GM12865 (cell line): ENCODE results near the gene NID2.
A peak's percentile ranks its signal among the peaks of the same experiment; 100 is the strongest.

Source experiments
- DNase-seq: peaks from one replicate; pipeline ENCODE4 v3.0.0; 2010; ENCODE audit warnings: low read depth
- H3K4me3 ChIP-seq: 2 replicates; pipeline ENCODE4 v1.5.1; 2011; ENCODE audit warnings: mild to moderate bottlenecking, low read depth, low read length, control low read depth
- TF ChIP-seq, protein P1 (sequence below): IDR thresholded peaks from 2 replicates; pipeline ENCODE4 v1.5.1; 2011; ENCODE audit warnings: low read length, control low read depth, low read depth, inconsistent platforms; ENCODE audit not compliant: insufficient read depth; ENCODE audit errors: missing control alignments

NID2 gene

DNA sequence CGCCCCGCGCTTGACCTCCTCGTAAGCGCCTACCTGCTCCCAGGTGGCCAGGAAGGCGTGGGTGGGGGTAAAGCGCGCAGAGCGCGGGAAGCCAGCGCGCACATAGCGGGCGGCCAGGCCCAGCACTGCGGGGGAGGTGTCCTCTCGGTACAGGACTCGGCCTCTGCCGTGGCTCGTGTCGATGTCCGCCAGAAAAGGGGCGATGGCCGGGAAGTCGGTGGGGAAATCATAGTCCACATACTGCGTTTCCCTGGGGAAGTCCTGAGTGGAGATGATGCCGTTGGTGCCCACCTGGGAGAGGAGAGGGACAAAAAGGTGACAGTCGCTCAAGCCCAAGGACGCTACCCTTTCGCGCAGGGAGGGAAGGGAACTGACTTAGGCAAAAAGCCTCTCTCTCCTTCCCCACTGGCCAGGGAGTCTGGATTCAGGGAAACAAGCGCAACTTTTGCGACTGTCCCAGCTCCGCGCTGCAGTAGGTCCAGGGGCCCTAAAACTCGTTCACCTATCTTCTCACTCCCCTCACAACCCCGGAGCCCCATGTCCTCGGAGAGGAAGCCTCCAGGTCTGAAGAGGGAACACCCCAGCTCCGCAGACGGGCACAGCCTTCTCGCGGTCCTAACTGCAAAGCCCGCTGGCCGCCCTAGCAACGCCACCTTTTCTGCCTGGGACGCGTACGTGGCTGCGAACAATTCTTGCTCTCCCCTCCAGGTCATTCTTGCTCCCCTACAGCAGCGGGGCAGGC lies 815 bp downstream of the NID2 start:
- peak; percentile 9 for DNase-seq
- peak overlapping the region; percentile 35 for H3K4me3 ChIP-seq
- TF ChIP-seq, protein P1, sequence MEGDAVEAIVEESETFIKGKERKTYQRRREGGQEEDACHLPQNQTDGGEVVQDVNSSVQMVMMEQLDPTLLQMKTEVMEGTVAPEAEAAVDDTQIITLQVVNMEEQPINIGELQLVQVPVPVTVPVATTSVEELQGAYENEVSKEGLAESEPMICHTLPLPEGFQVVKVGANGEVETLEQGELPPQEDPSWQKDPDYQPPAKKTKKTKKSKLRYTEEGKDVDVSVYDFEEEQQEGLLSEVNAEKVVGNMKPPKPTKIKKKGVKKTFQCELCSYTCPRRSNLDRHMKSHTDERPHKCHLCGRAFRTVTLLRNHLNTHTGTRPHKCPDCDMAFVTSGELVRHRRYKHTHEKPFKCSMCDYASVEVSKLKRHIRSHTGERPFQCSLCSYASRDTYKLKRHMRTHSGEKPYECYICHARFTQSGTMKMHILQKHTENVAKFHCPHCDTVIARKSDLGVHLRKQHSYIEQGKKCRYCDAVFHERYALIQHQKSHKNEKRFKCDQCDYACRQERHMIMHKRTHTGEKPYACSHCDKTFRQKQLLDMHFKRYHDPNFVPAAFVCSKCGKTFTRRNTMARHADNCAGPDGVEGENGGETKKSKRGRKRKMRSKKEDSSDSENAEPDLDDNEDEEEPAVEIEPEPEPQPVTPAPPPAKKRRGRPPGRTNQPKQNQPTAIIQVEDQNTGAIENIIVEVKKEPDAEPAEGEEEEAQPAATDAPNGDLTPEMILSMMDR, result no peak

GRCh38 chr14:52064174-52064573 lies 4.7 kb downstream of the NID2 start:
- no peak overlapping the region for H3K4me3 ChIP-seq
- no peak for DNase-seq
- TF ChIP-seq, protein P1, result no peak

DNA sequence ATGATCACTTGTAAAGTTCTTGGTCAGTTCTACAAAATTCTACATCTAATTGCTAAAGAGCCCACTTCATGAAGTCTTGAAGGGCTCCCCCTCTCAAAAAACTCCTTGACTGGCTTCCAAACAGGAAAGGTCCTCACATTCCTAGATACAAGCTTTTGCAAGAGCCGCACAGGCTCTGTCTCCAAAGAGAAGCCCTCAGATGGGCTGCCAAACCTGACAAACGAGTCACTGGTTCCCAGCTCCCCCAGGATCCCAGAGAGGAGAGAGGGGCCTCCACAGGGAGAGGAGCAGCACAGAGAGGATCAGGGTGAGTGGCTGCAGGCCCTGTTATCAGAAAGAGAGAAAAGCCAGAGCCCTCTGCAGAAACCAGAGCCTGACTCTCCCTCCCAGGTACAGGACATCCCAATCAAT lies 5.8 kb downstream of the NID2 start:
- no peak overlapping the region for H3K4me3 ChIP-seq
- no peak for DNase-seq
- TF ChIP-seq, protein P1, result no peak

- TF ChIP-seq, protein P1, result no peak
- DNase-seq, result no peak
- H3K4me3 ChIP-seq, result no peak overlapping the region
These were observed 7.0 kb downstream of the NID2 start for GRCh38 chr14:52061890-52062289.

- DNase-seq, result no peak
- no peak overlapping the region for H3K4me3 ChIP-seq
- TF ChIP-seq, protein P1, result no peak
These were observed 7.5 kb downstream of the NID2 start for GRCh38 chr14:52061390-52061789.

DNA sequence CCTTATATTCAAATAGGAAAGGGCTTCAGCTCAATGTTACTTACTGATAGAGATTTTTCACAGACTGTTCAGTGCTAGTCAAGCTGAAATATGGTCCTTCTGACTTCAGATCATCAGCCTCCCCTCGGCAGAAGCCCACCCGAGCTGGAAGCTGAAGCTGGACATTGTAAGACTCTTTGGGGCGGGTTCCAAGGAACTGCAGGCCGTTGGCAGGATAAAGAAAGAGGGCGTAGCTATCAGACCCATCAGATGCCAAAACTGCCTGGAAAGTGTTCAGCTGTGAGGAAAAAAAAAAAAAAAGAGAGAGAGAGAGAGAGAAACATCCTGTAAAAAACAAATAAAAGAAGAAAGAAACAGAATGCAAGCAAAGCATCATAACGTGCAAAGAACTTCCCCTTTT lies 8.8 kb downstream of the NID2 start:
- TF ChIP-seq, protein P1, result no peak
- no peak for DNase-seq

GRCh38 chr14:52059649-52060048 lies 9.2 kb downstream of the NID2 start:
- H3K4me3 ChIP-seq, result no peak overlapping the region
- TF ChIP-seq, protein P1, result no peak
- no peak for DNase-seq

More for the DNA sequence above, 8.8 kb downstream of the NID2 start:
- H3K4me3 ChIP-seq, result no peak overlapping the region
